ENCODE measurements around the gene CPB2. TPM values are rescaled to one million over a fixed set of nuclear protein-coding genes. Genes with fewer than 3 reads are reported as not detected.

CPB2 gene
- total and polyA plus RNA-seq, 10 donors = not detected

DNA sequence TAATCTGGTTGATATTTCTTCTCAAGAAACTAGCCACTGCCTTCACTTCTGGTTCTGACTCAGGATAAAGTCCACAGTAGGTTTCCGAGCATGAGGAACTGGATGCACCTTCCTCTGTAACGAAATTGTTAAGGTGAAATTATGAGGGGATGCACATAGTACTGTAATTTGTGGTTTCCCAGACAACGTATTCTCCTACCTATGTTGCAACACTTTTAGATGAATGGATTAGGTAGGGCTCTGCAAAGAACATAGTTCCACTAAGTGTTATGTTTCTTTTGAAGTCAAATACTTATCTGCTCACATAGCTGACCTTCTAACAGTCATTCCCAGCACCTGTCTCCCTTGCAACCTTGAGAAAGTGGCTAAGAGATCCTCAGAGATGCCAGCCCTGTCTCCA, 46.6 kb downstream of the CPB2 start:
- DNase-seq = no peak
- peaks cover 0 to 7% (median 4%) of the 10 kb centered on the region in 6 donors for H3K4me1 ChIP-seq
- intact Hi-C loops (cut with DNase I; ENCODE audit: low total_unique reads) = no loop called here
- H3K27me3 ChIP-seq (replicated peaks in 1 of 7) = no peaks in the 10 kb centered on the region
- peaks cover 0 to under 1% (median 0%) of the 10 kb centered on the region in 8 donors for H3K9me3 ChIP-seq
- WGBS, 5 donors = 53 to 86% (median 73%) methylated on average over 3 of the region's 3 CpGs
- no peaks in the 10 kb centered on the region for H3K36me3 ChIP-seq
- no peak overlapping the region for H3K4me3 ChIP-seq
- H3K27ac ChIP-seq = no peak overlapping the region
- TF ChIP-seq POLR2A (IDR thresholded peaks at IDR 0.05) (no peak), POLR2AphosphoS5 (IDR thresholded peaks at IDR 0.05) (no peak)
- TF ChIP-seq, protein P1, sequence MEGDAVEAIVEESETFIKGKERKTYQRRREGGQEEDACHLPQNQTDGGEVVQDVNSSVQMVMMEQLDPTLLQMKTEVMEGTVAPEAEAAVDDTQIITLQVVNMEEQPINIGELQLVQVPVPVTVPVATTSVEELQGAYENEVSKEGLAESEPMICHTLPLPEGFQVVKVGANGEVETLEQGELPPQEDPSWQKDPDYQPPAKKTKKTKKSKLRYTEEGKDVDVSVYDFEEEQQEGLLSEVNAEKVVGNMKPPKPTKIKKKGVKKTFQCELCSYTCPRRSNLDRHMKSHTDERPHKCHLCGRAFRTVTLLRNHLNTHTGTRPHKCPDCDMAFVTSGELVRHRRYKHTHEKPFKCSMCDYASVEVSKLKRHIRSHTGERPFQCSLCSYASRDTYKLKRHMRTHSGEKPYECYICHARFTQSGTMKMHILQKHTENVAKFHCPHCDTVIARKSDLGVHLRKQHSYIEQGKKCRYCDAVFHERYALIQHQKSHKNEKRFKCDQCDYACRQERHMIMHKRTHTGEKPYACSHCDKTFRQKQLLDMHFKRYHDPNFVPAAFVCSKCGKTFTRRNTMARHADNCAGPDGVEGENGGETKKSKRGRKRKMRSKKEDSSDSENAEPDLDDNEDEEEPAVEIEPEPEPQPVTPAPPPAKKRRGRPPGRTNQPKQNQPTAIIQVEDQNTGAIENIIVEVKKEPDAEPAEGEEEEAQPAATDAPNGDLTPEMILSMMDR (IDR thresholded peaks at IDR 0.05 in 8 of 11, conservative IDR thresholded peaks at IDR 0.05 in 3 of 11) = no peak

DNA sequence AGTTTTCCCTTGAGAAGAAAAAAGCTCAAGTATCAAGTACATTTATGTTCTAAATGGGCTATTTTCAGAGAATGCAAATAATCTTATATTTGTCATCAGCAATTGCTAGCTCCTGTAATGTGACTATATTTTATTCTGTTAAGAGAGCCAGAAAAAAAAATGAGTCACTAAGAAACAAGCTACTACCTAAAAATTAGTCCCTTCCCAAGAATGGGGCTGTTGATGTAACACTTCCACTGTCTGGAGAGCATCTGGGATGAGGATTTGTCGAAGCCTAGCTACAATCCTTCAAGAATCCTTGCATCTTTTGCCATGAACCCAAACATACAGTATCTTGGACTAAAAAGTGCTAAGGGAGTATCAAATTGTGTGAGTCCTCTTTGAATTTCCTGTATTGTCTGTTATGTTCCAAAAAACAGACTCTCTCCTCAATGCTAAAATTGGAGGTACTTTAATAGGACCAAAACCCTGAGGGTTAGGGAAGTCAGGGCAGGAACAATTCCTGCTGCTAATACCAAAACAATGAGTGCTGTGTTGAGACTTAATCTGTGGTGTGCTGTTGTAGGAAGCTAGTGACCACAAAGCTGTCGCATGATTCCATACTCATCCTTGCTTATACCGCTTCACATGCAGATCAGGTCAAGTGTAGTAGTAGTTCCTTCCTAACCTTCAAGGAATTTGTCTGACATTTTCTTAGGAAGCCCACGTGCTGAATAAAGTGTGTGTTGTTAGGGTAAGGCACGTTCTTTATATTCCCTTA, 47.4 kb downstream of the CPB2 start:
- WGBS, 5 donors = 57 to 61% (median 59%) methylated on average over 5 of the region's 5 CpGs
- no peak overlapping the region for H3K4me3 ChIP-seq
- intact Hi-C loops (cut with DNase I; ENCODE audit: low total_unique reads) = no loop called here
- no peaks in the 10 kb centered on the region for H3K9me3 ChIP-seq
- H3K27me3 ChIP-seq (replicated peaks in 1 of 7) = no peaks in the 10 kb centered on the region
- TF ChIP-seq, protein P1 (IDR thresholded peaks at IDR 0.05 in 8 of 11, conservative IDR thresholded peaks at IDR 0.05 in 3 of 11) = no peak
- TF ChIP-seq POLR2AphosphoS5 (IDR thresholded peaks at IDR 0.05) (no peak), POLR2A (IDR thresholded peaks at IDR 0.05) (no peak)
- H3K36me3 ChIP-seq = no peaks in the 10 kb centered on the region
- H3K4me1 ChIP-seq = peaks cover 4 to 12% (median 8%) of the 10 kb centered on the region in 6 donors
- no peak overlapping the region for H3K27ac ChIP-seq
- no peak for DNase-seq

DNA sequence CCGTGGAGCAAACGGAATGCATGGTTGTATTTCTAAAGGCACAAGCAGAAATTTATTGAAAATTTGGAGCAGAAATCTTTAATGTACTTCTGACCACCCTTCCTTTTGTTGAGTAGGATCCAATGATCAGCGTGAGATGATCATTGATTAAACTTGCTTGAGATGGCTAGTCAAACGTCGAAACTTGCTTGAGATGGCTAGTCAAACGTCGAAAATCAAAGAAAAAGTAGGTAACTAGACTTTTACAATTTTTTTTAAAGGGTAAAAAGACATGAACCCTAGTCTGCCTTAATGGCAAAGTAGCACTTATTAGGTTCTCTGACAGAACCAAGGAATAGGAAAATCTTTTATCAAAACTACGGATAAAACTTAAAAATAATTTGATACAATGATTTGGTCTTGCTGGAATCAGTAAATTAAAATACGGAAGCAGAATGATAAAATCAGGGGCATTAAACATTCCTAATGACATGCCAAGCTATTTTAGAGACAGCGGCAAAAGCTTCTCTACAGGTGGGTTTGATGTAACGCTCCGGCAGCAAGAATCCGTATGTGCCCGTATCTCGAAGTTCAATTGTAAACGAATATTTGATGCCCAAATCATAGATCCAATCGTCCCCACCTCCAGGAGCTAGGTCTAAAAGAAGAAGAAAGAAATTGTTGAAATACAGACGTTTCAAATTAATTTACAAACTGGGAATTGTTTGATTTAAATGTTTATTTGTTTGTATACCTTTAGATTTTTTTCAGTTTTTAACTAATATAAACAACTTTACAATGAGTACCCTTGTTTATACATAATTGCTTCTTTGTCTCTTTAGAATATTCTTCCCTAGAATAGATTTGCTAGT, 51.4 kb downstream of the CPB2 start:
- intact Hi-C loops (cut with DNase I; ENCODE audit: low total_unique reads) = no loop called here
- TF ChIP-seq, protein P1 (IDR thresholded peaks at IDR 0.05 in 8 of 11, conservative IDR thresholded peaks at IDR 0.05 in 3 of 11) = no peak
- TF ChIP-seq POLR2A (IDR thresholded peaks at IDR 0.05) (no peak), POLR2AphosphoS5 (IDR thresholded peaks at IDR 0.05) (no peak)
- Histone ChIP-seq H3K36me3 (no peaks in the 10 kb centered on the region), H3K9me3 (no peaks in the 10 kb centered on the region), H3K4me1 (peaks cover 16 to 49% (median 34%) of the 10 kb centered on the region in 6 donors), H3K27ac (peak overlapping the region in 7 of 8 donors; percentile 92 to 99 (median 98)), H3K4me3 (peak overlapping the region; percentile 50 to 74 (median 66)), H3K27me3 (replicated peaks in 1 of 7) (no peaks in the 10 kb centered on the region)
- DNase-seq = no peak
- WGBS, 5 donors = 20 to 35% (median 25%) methylated on average over 18 of the region's 18 CpGs
